Stromal cell of bone marrow (primary cell): ENCODE data around the gene CEACAM1.
"Not testable (repeated sequence)": the region's sequence is repeated elsewhere in the genome, so short reads cannot be mapped to it uniquely, and the experiment has no call there.

ENCODE experiments used
- DNase-seq: peaks from one replicate; pipeline ENCODE4 v3.0.0-alpha.2; 2012; ENCODE audit warnings: low read depth

CEACAM1 gene

GRCh38 chr19:42511340-42511739 is 16.9 kb downstream of the CEACAM1 start:
- no peak for DNase-seq

DNA sequence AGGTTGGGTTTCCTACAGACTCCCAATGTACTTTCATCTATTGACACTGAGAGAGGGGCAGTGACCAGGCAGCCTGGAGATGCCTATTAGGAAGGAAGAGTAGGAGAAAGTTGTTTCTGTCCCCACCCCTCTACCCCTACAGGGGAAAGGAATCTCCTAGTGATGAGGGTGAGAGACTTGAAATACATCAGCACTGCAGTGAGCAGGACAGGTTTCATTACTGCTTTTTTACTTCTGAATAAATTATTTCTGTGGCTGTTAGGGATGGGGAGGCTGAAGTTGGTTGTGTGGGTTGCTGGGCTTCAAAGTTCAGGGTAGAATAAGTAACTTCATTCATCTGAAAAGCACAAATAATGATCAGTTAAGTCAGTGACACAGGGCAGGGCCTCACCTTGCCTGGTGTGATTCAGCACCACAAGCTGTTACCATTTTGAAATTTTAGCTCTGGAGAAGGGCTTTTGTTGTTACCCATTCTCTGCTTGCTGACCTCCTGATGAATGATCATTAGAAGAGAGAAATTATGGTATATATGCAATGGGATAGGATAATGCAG is 19.3 kb downstream of the CEACAM1 start:
- no peak for DNase-seq

DNA sequence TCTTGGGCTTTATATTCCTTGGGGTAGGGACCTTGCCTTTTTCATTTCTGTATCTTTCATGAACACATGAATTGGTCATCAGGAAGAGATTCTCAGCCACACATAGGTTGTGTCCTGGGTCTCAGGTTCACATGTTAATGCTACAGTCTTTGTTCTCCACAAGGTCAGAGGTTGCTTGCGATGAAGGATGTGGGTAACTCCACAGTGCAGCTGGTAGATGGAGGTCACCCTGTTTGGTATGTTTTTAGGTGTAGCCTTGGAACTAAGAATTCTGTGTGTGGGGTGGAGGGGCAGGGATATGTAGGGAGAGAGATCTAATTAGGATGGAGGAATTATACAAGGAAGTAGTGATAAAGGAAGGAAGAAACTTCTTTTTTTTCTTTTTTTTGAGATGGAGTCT is 23.2 kb downstream of the CEACAM1 start:
- no peak for DNase-seq

DNA sequence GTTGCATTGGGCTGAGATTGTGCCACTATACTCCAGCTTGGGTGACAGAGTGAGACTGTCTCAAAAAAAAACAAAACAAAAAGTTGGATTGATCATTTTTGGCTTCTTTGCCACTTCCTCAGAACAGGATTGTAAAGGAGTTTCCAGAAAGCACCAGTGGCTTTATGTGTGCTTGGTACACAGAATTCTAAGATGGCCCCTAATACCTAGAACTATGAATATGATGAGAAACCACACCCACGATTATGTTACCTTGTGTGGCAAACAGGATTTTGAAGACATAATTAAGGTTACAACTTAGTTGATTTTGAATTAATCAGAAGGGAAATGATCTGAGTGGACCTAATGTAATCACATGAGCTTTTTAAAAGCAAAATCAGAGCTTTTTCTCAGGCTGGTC is 26.5 kb downstream of the CEACAM1 start:
- no peak for DNase-seq

- DNase-seq, result not testable (repeated sequence)
Measured at GRCh38 chr19:42501243-42501642, 27.0 kb downstream of the CEACAM1 start.

- no peak for DNase-seq
Measured at GRCh38 chr19:42498169-42498757, 30.0 kb downstream of the CEACAM1 start.

- DNase-seq, result no peak
Measured at GRCh38 chr19:42497492-42498168, 30.7 kb downstream of the CEACAM1 start.

DNA sequence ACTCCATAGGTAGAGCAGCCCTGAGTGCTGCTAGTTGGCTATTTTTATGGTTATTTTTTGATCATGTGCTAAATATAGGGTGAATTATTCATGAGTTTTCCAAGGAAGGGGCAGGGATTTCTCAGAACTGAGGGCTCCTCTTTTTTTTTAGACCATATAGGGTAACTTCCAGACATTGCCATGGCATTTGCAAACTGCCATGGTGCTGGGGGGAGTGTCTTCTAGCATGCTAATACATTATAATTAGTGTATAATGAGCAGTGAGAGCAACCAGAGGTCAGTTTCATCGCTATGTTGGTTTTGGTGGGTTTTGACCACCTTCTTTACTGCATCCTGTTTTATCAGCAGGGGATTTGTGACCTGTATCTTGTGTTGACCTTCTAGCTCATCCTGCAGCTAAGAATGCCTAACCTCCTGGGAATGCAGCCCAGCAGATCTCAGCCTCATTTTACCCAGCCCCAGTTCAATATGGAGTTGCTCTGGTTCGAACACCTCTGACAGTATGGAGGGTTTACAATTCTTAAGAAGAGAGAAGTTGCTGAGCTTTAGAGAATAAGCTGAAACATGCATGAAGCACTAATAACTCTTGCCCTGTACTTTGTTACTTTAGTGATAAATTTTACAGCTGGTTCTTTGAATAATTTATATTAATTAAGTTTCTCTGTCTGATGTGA is 31.7 kb downstream of the CEACAM1 start:
- DNase-seq, result no peak

- no peak for DNase-seq
Measured at GRCh38 chr19:42495663-42496062, 32.6 kb downstream of the CEACAM1 start.

DNA sequence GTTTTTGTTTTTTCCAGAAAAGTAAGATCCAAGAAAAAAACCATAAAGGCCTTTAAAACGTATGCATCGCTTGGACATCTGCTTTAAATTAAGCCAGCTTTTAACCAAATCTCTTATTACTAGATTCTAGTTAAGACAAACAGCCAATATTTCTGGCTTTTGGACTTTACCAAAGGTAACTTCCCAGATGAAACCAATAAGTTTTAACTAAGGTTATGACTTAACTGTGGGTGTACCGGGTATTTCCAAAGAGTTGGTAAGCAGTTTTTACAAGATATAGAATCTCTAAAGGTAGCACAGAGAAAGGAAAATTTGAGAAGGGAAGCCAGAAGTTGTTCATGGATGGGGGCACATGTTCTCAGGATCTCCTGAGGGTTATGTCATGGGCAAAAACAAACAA is 34.0 kb downstream of the CEACAM1 start:
- DNase-seq, result no peak

GRCh38 chr19:42488783-42489521 is 39.3 kb downstream of the CEACAM1 start:
- no peak for DNase-seq

- no peak for DNase-seq
Measured at GRCh38 chr19:42487798-42488178, 40.5 kb downstream of the CEACAM1 start.

DNA sequence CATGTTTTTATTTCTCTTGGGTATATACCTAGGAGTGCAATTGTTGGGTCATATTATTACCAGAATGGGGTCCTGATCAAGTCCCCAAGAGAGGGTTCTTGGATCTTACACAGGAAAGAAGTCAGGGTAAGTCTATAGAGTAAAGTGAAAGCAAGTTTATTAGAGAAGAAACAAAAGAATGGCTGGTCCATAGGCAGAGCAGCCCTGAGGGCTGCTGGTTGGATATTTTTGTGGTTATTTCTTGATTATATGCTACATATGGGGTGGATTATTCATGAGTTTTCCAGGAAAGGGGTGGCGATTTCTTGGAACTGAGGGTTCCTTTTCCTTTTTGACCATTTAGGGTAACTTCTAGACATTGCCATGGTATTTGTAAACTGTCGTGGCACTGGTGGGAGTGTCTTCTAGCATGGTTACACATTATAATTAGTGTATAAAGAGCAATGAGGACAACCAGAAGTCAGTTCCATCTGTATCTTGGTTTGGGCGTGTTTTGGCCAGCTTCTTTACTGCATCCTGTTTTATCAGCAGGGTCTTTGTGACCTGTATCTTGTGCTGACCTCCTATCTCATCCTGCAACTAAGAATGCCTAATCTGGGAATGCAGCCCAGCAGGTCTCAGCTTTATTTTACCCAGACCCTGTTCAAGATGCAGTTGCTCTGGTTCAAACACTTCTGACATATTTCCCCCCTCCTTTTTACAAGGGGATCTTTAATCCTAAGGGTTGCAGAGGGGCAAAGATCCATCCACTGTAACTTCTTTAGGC is 41.1 kb downstream of the CEACAM1 start:
- DNase-seq, result no peak

DNA sequence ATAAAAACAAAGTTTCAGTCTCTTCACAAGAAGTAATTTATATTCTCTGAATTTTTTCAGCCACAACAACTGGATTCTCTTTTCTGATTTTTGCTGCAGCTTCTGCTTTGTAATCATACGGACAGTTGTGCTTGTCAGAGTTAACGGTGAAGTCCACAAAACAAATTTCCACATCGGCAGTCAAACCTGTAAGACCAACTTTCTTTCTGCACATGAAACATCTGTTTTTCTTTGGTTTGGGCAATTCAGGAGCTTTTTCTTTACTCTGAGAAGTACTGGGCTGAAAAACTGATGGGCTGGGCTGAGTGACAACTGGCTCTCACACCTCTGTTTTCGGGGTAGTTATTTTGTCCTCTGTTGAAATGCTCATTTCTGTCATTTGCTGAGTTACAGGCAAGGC is 43.2 kb downstream of the CEACAM1 start:
- DNase-seq, result not testable (repeated sequence)

GRCh38 chr19:42480335-42481095 is 47.8 kb downstream of the CEACAM1 start:
- no peak for DNase-seq

GRCh38 chr19:42479736-42480135 is 48.5 kb downstream of the CEACAM1 start:
- no peak for DNase-seq

DNA sequence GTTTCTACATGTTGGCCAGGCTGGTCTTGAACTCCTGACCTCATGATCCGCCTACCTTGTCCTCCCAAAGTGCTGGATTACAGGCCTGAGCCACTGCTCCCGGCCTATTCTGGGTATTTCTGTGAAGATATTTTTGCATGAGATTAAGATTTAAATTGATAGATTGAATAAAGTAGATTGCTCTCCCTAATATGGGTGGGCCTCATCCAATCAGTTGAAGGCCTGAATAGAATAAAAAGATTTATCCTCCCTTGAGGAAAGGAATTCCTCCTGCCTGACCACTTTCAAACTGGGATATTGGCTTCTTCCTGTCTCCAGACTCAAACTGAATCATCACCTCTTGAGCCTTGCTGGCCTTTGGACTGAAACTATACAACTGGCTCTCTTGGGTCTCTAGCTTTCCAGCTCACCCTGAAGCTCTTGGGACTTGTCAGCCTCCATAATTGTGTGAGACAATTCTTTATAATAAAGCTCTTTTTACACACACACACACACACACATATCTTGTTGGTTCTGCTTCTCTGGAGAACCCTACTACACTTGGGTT is 49.4 kb downstream of the CEACAM1 start:
- DNase-seq, result no peak

DNA sequence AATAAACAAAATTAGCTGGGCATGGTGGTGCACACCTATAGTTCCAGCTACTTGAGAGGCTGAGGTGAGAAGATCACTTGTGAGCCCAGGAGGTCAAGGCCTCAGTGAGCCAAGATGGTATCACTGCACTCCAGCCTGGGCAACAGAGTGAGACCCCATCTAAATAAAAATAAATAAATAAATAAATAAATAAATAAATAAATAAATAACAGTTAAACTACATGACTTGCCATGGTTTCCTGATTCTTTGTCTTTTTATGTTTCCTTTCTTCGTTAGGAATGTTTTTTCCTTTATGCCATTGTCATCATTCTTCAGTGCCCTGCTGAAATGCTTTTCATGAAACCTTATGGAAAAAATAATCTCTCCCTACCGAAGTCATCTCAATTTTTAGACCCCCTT is 50.3 kb downstream of the CEACAM1 start:
- DNase-seq, result no peak

- DNase-seq, result no peak
Measured at GRCh38 chr19:42477117-42477516, 51.2 kb downstream of the CEACAM1 start.

GRCh38 chr19:42475366-42475765 is 52.9 kb downstream of the CEACAM1 start:
- no peak for DNase-seq

- DNase-seq, result no peak
Measured at GRCh38 chr19:42474743-42475142, 53.5 kb downstream of the CEACAM1 start.
